GM23248 (cell line): ENCODE measurements around the gene AGPAT2. TPM values are rescaled to one million over a fixed set of nuclear protein-coding genes. Genes with fewer than 3 reads are reported as not detected.

Source experiments
- DNase-seq: peaks from one replicate; pipeline ENCODE4 v3.0.0-alpha.2; 2015
- H2AFZ ChIP-seq: fragments of 200-600 bp; sonication (generic); 2 replicates; pipeline ENCODE4 v1.6.1; 2016; ENCODE audit warnings: antibody characterized with exemption
- H3F3A ChIP-seq: fragments of 200-600 bp; sonication (generic); 2 replicates; pipeline ENCODE4 v1.6.1; 2016; ENCODE audit warnings: mild to moderate bottlenecking, antibody characterized with exemption, mixed run types; ENCODE audit not compliant: insufficient read depth
- H3K27ac ChIP-seq: fragments of 200-600 bp; sonication (generic); 2 replicates; pipeline ENCODE4 v1.5.1; 2016; ENCODE audit warnings: mild to moderate bottlenecking
- H3K27me3 ChIP-seq: fragments of 200-600 bp; sonication (generic); replicated peaks from 2 replicates; pipeline ENCODE4 v1.6.1; 2016; ENCODE audit warnings: mild to moderate bottlenecking; ENCODE audit not compliant: insufficient read depth
- H3K36me3 ChIP-seq: fragments of 200-600 bp; sonication (generic); 2 replicates; pipeline ENCODE4 v1.6.1; 2016; ENCODE audit warnings: low read depth, mild to moderate bottlenecking
- H3K4me1 ChIP-seq: fragments of 200-600 bp; sonication (generic); 2 replicates; pipeline ENCODE4 v1.6.1; 2016; ENCODE audit warnings: mild to moderate bottlenecking; ENCODE audit not compliant: insufficient read depth
- H3K4me2 ChIP-seq: fragments of 200-600 bp; sonication (generic); one replicate; pipeline ENCODE4 v1.6.1; 2016; ENCODE audit warnings: mild to moderate bottlenecking; ENCODE audit not compliant: unreplicated experiment
- H3K4me3 ChIP-seq: fragments of 200-600 bp; sonication (generic); 2 replicates; pipeline ENCODE4 v1.5.1; 2016; ENCODE audit warnings: mild to moderate bottlenecking
- H3K79me2 ChIP-seq: fragments of 200-600 bp; sonication (generic); 2 replicates; pipeline ENCODE4 v1.6.1; 2016; ENCODE audit warnings: mild to moderate bottlenecking; ENCODE audit not compliant: insufficient read depth
- H3K9ac ChIP-seq: fragments of 200-600 bp; sonication (generic); 2 replicates; pipeline ENCODE4 v1.6.1; 2016; ENCODE audit warnings: mild to moderate bottlenecking
- H3K9me2 ChIP-seq: fragments of 200-600 bp; sonication (generic); 2 replicates; pipeline ENCODE4 v1.6.1; 2016; ENCODE audit warnings: mixed run types, mild to moderate bottlenecking, moderate library complexity; ENCODE audit not compliant: insufficient read depth
- H3K9me3 ChIP-seq: fragments of 200-600 bp; sonication (generic); one replicate; pipeline ENCODE4 v1.6.1; 2017; ENCODE audit warnings: low read depth
- H4K20me1 ChIP-seq: fragments of 200-600 bp; sonication (generic); 2 replicates; pipeline ENCODE4 v1.6.0; 2016; ENCODE audit not compliant: insufficient read depth
- EZH2 ChIP-seq: fragments of 200-600 bp; sonication (generic); IDR thresholded peaks from 2 replicates; pipeline ENCODE4 v1.6.1; 2018; ENCODE audit warnings: antibody characterized with exemption, mild to moderate bottlenecking; ENCODE audit not compliant: insufficient read depth, poor library complexity, severe bottlenecking
- EZH2phosphoT487 ChIP-seq: fragments of 200-600 bp; sonication (generic); IDR thresholded peaks from 2 replicates; pipeline ENCODE4 v1.6.1; 2018; ENCODE audit warnings: antibody characterized with exemption, moderate library complexity, mild to moderate bottlenecking, low read depth; ENCODE audit not compliant: insufficient read depth
- WGBS, 2 experiments: methylation state at CpG; one replicate each; pipeline ENCODE4 v1.1.6; 2015 to 2017; ENCODE audit warnings: low lambda C conversion rate in 2 of 2, low coverage in 1 of 2; ENCODE audit errors: missing lambda C conversion rate in 2 of 2; 5-methylcytosine and 5-hydroxymethylcytosine counted together
- in situ Hi-C: fragments of 300-500 bp; cut with MboI; formaldehyde crosslinking; loops from 2 replicates; pipeline ENCODE4 v1.15.0; 2020
- polyA plus RNA-seq: library from polyadenylated mRNA; unstranded; fragments of >200 nt; fragmentation: Nextera tagmentation; extraction: Ambion mirVana; gene quantifications from 2 replicates; pipeline ENCODE4 v1.2.1, GENCODE V29; 2016
- total RNA-seq: library from RNA; depleted of rRNA; stranded (reverse); fragments of >200 nt; shearing (Covaris generic); gene quantifications from 2 replicates; pipeline ENCODE4 v1.2.3, GENCODE V29; 2014

The AGPAT2 gene
- total and polyA plus RNA-seq, 2 experiments from 2014 or later = 58.3 to 68.7 TPM

DNA sequence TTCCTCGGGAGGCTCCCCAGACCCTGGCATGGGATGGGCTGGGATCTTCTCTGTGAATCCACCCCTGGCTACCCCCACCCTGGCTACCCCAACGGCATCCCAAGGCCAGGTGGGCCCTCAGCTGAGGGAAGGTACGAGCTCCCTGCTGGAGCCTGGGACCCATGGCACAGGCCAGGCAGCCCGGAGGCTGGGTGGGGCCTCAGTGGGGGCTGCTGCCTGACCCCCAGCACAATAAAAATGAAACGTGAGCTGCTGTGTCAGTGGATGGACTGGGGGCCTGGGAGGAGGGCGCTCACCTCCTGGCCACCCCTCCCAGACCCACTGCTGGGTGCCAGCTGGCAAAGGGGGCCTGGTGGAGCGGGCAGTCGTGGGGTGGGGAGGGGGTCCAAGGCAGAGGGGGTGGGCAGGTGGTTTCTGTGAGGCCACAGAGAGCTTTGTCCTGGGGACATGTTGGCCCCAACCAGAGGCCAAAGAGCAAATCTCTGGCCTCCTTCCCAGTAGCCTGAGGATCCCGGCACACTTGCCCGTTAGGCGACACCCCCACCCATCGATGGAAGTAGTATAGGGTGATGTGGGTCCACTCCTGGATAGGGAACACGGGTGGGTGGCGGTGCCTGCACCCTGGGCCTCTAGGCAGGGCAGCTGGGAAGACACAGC lies 14.7 kb downstream of the AGPAT2 start:
- Histone ChIP-seq H3K4me3 (no peak overlapping the region), H3K27ac (no peak overlapping the region), H3K27me3 (no peaks in the 10 kb centered on the region), H3F3A (no peaks in the 10 kb centered on the region), H2AFZ (no peak overlapping the region), H3K4me2 (no peak overlapping the region), H3K79me2 (no peaks in the 10 kb centered on the region), H3K9ac (no peak overlapping the region), H3K9me3 (no peaks in the 10 kb centered on the region), H4K20me1 (no peaks in the 10 kb centered on the region), H3K9me2 (no peaks in the 10 kb centered on the region), H3K4me1 (no peaks in the 10 kb centered on the region), H3K36me3 (no peaks in the 10 kb centered on the region)
- TF ChIP-seq EZH2phosphoT487 (no peak), EZH2 (no peak)
- WGBS, 2 experiments = 80 to 82% methylated on average over 11 to 14 of the region's 14 CpGs
- DNase-seq = no peak
- in situ Hi-C loops = no loop called here

DNA sequence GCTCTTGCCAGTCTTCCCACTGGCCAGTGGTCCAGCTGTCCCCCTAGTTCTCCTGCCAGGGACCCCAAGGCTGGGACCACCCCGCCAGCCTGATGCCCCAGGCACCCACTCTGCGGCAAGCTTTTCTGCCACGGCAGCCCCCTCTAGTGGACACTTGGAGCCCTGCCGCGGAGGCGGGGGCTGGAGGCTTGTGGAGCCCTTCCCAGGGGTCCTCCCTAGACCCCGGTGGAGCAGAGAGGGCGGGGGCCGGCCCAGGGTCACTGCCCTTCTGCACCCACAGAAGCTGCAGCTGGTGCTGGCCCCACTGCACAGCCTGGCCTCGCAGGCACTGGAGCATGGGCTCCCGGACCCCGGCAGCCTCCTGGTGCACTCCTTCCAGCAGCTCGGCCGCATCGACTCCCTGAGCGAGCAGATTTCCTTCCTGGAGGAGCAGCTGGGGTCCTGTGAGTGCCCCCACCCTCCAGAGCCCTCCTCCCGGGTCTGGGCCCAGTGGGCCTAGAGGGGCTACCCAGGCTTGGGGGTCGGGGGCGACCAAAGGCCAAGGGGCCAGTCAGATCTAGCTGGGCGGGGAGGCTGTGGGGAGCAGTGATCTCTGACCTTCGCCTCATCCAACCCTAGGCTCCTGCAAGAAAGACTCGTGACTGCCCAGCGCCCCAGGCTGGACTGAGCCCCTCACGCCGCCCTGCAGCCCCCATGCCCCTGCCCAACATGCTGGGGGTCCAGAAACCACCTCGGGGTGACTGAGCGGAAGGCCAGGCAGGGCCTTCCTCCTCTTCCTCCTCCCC lies 15.4 kb downstream of the AGPAT2 start:
- Histone ChIP-seq H2AFZ (no peak overlapping the region), H3F3A (no peaks in the 10 kb centered on the region), H3K4me3 (no peak overlapping the region), H3K27ac (no peak overlapping the region), H3K79me2 (no peaks in the 10 kb centered on the region), H3K4me2 (no peak overlapping the region), H4K20me1 (no peaks in the 10 kb centered on the region), H3K36me3 (no peaks in the 10 kb centered on the region), H3K27me3 (no peaks in the 10 kb centered on the region), H3K9me3 (no peaks in the 10 kb centered on the region), H3K9ac (no peak overlapping the region), H3K9me2 (no peaks in the 10 kb centered on the region), H3K4me1 (no peaks in the 10 kb centered on the region)
- 46 to 48% methylated on average over 25 to 26 of the region's 27 CpGs for WGBS, 2 experiments
- peak; percentile 59 for DNase-seq
- TF ChIP-seq EZH2phosphoT487 = no peak
- no peak for TF ChIP-seq EZH2
- in situ Hi-C loops = no loop called here

DNA sequence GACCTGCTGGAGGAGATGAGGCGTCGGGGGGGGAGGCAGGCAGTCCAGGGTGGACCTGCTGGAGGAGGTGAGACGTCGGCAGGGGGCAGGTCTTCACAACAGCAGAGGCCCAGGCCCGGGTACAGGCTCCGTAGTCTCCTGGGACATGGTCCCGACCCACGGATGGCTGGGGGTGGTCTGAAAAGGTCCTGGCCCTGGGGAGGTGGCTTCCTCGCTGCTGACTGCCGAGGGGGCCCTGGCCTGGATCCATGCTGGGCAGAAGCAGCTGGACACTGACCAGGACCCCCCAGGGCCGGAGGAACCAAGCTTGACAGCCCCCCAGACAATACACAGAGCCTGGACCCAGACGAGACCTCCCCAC lies 16.0 kb downstream of the AGPAT2 start:
- H3K36me3 ChIP-seq = no peaks in the 10 kb centered on the region
- no peak for TF ChIP-seq EZH2phosphoT487
- H3K4me2 ChIP-seq = no peak overlapping the region
- no peaks in the 10 kb centered on the region for H4K20me1 ChIP-seq
- DNase-seq = no peak
- H3F3A ChIP-seq = no peaks in the 10 kb centered on the region
- no peak overlapping the region for H3K4me3 ChIP-seq
- no peaks in the 10 kb centered on the region for H3K79me2 ChIP-seq
- no peak overlapping the region for H2AFZ ChIP-seq
- no peaks in the 10 kb centered on the region for H3K27me3 ChIP-seq
- no peaks in the 10 kb centered on the region for H3K9me3 ChIP-seq
- in situ Hi-C loops = no loop called here
- H3K27ac ChIP-seq = no peak overlapping the region
- 10 to 19% methylated on average over 8 to 12 of the region's 12 CpGs for WGBS, 2 experiments
- H3K9ac ChIP-seq = no peak overlapping the region
- H3K4me1 ChIP-seq = no peaks in the 10 kb centered on the region
- H3K9me2 ChIP-seq = no peaks in the 10 kb centered on the region

DNA sequence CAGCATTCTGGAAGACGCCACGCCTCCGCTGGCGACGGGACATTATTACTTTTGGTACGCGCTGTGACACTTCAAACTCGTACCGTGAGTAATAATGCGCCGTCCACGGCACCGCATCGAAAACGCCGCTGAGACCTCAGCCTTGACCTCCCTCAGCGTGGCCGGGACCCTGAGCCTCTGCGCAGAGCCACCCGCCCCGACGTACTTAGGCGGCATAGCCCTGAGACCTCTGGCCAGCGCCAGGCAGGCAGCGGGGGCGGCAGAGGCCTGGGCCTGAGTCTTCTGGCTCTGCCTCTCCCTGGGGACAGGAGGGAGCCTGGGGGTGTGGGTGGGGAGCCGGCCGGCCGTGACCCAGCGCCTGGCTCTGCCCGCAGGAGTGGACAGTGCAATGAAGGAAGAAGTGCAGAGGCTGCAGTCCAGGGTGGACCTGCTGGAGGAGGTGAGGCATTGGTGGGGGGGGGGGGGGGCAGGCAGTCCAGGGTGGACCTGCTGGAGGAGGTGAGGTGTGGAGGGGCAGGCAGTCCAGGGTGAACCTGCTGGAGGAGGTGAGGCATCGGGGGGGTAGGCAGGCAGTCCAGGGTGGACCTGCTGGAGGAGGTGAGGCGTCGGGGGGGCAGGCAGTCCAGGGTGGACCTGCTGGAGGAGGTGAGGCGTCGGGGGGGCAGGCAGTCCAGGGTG lies 16.5 kb downstream of the AGPAT2 start:
- WGBS, 2 experiments = 46 to 54% methylated on average over 26 to 36 of the region's 36 CpGs
- Histone ChIP-seq H3K79me2 (no peaks in the 10 kb centered on the region), H4K20me1 (no peaks in the 10 kb centered on the region), H3K36me3 (no peaks in the 10 kb centered on the region), H3K4me2 (no peak overlapping the region), H3K4me1 (no peaks in the 10 kb centered on the region), H3K9me3 (no peaks in the 10 kb centered on the region), H2AFZ (no peak overlapping the region), H3K27me3 (no peaks in the 10 kb centered on the region), H3K27ac (no peak overlapping the region), H3F3A (no peaks in the 10 kb centered on the region), H3K9ac (no peak overlapping the region), H3K9me2 (no peaks in the 10 kb centered on the region), H3K4me3 (no peak overlapping the region)
- peak; percentile 39 for DNase-seq
- in situ Hi-C loops = no loop called here
- TF ChIP-seq EZH2phosphoT487 (no peak), EZH2 (no peak)
